Thyroid gland (tissue), 4 donors: ENCODE results near the gene LRMDA. TPM values are rescaled to one million over a fixed set of nuclear protein-coding genes. Genes with fewer than 3 reads are reported as not detected.

ENCODE experiments used
- DNase-seq, 2 donors: peaks; one replicate each; pipeline ENCODE4 v3.0.0-alpha.2; 2019
- H3K27ac ChIP-seq, 3 donors: fragments of 200-600 bp; sonication (generic); 1 replicate in 2 of 3; 2 replicates in 1 of 3; pipeline ENCODE4 v1.5.1; 2016 to 2019; ENCODE audit warnings: mild to moderate bottlenecking in 1 of 3, moderate library complexity in 1 of 3
- H3K27me3 ChIP-seq: fragments of 200-600 bp; sonication (generic); one replicate; pipeline ENCODE4 v1.5.1; 2019
- H3K36me3 ChIP-seq, 2 donors: fragments of 200-600 bp; sonication (generic); one replicate each; pipeline ENCODE4 v1.5.1; 2016 to 2019
- H3K4me1 ChIP-seq, 2 donors: fragments of 200-600 bp; sonication (generic); one replicate each; pipeline ENCODE4 v1.5.1; 2017 to 2019
- H3K4me3 ChIP-seq, 3 donors: fragments of 200-600 bp; sonication (generic); replicated peaks in 1 of 3; 1 replicate in 2 of 3; 2 replicates in 1 of 3; pipeline ENCODE4 v1.5.1; 2016; ENCODE audit warnings: mild to moderate bottlenecking in 1 of 3
- H3K9me3 ChIP-seq: fragments of 200-600 bp; sonication (generic); one replicate; pipeline ENCODE4 v1.5.1; 2017
- POLR2A ChIP-seq, 2 donors: fragments of 450-650 bp; IDR thresholded peaks; one replicate each; pipeline ENCODE4 v1.6.1; 2017; ENCODE audit warnings: antibody characterized with exemption in 2 of 2, mild to moderate bottlenecking in 2 of 2, moderate library complexity in 1 of 2
- WGBS, 2 donors: methylation state at CpG; one replicate each; pipeline ENCODE4 v1.1.5; 2017; 5-methylcytosine and 5-hydroxymethylcytosine counted together
- intact Hi-C: fragments of 100-400 bp; cut with DNase I; formaldehyde crosslinking; loops from one replicate; pipeline ENCODE4 v1.15.1; 2023
- total RNA-seq, 4 donors: library from RNA; depleted of rRNA; stranded (reverse); fragments of >200 nt; gene quantifications; one replicate each; pipeline ENCODE4 v1.2.3, GENCODE V29; 2016
- TF ChIP-seq, protein P1 (sequence below), 6 experiments: fragments of 200-600 bp in 3 of 6; fragments of 450-650 bp in 3 of 6; sonication (generic) in 3 of 6; IDR thresholded peaks; one replicate each; pipeline ENCODE4 v1.5.1; 2016 to 2019; ENCODE audit warnings: antibody characterized with exemption in 6 of 6, mild to moderate bottlenecking in 2 of 6, inconsistent platforms in 1 of 6, moderate library complexity in 1 of 6

LRMDA gene
- total RNA-seq, 4 donors from 2014 or later: 16.5 to 31.7 (median 23.2) TPM

GRCh38 chr10:76337641-76338040, 906.2 kb downstream of the LRMDA start:
- Histone ChIP-seq H3K9me3 (no peaks in the 10 kb centered on the region), H3K4me1 (no peaks in the 10 kb centered on the region), H3K27ac (no peak overlapping the region), H3K4me3 (no peak overlapping the region), H3K27me3 (no peaks in the 10 kb centered on the region), H3K36me3 (no peaks in the 10 kb centered on the region)
- DNase-seq: no peak
- 58 to 74% methylated on average over 1 of the region's 1 CpG for WGBS, 2 donors
- intact Hi-C loops: no loop called here
- TF ChIP-seq POLR2A (IDR thresholded peaks at IDR 0.05): no peak

- 96 to 97% methylated on average over 2 of the region's 2 CpGs for WGBS, 2 donors
- Histone ChIP-seq H3K4me1 (no peaks in the 10 kb centered on the region), H3K4me3 (no peak overlapping the region), H3K36me3 (no peaks in the 10 kb centered on the region), H3K9me3 (no peaks in the 10 kb centered on the region), H3K27me3 (no peaks in the 10 kb centered on the region), H3K27ac (no peak overlapping the region)
- TF ChIP-seq POLR2A (IDR thresholded peaks at IDR 0.05): no peak
- TF ChIP-seq, protein P1, sequence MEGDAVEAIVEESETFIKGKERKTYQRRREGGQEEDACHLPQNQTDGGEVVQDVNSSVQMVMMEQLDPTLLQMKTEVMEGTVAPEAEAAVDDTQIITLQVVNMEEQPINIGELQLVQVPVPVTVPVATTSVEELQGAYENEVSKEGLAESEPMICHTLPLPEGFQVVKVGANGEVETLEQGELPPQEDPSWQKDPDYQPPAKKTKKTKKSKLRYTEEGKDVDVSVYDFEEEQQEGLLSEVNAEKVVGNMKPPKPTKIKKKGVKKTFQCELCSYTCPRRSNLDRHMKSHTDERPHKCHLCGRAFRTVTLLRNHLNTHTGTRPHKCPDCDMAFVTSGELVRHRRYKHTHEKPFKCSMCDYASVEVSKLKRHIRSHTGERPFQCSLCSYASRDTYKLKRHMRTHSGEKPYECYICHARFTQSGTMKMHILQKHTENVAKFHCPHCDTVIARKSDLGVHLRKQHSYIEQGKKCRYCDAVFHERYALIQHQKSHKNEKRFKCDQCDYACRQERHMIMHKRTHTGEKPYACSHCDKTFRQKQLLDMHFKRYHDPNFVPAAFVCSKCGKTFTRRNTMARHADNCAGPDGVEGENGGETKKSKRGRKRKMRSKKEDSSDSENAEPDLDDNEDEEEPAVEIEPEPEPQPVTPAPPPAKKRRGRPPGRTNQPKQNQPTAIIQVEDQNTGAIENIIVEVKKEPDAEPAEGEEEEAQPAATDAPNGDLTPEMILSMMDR (IDR thresholded peaks at IDR 0.05): no peak
- intact Hi-C loops: no loop called here
- no peak for DNase-seq
These were observed 906.8 kb downstream of the LRMDA start for GRCh38 chr10:76338187-76338586.

- H3K4me3 ChIP-seq: no peak overlapping the region
- no peak for DNase-seq
- H3K27ac ChIP-seq: no peak overlapping the region
- no peaks in the 10 kb centered on the region for H3K36me3 ChIP-seq
- TF ChIP-seq, protein P1 (IDR thresholded peaks at IDR 0.05): no peak
- TF ChIP-seq POLR2A (IDR thresholded peaks at IDR 0.05): no peak
- no peaks in the 10 kb centered on the region for H3K4me1 ChIP-seq
- intact Hi-C loops: no loop called here
- WGBS, 2 donors: 92 to 98% methylated on average over 2 of the region's 2 CpGs
- H3K9me3 ChIP-seq: no peaks in the 10 kb centered on the region
- H3K27me3 ChIP-seq: no peaks in the 10 kb centered on the region
These were observed 910.3 kb downstream of the LRMDA start for GRCh38 chr10:76341740-76342139.

DNA sequence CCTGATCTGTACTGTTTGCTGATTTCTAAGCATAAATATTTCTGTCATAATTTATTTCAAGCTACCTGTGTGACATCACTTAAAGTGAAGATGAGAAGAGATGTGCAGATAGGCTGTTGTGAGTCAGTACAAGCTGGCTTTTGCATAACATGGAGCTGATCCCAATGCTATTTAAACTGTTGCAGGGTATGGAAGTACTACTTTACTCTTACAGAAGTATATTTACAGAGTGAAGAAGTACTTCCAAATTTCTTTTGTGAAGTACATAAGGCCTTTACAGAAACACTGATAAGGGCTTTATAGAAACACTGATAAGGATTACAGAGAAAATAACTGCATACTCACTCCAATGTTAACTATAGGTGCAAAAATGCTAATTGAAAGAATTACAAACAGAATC, 911.6 kb downstream of the LRMDA start:
- Histone ChIP-seq H3K27me3 (no peaks in the 10 kb centered on the region), H3K4me3 (no peak overlapping the region), H3K4me1 (no peaks in the 10 kb centered on the region), H3K36me3 (no peaks in the 10 kb centered on the region), H3K9me3 (no peaks in the 10 kb centered on the region), H3K27ac (no peak overlapping the region)
- TF ChIP-seq, protein P1 (IDR thresholded peaks at IDR 0.05): no peak
- TF ChIP-seq POLR2A (IDR thresholded peaks at IDR 0.05): no peak
- intact Hi-C loops: no loop called here
- DNase-seq: no peak

DNA sequence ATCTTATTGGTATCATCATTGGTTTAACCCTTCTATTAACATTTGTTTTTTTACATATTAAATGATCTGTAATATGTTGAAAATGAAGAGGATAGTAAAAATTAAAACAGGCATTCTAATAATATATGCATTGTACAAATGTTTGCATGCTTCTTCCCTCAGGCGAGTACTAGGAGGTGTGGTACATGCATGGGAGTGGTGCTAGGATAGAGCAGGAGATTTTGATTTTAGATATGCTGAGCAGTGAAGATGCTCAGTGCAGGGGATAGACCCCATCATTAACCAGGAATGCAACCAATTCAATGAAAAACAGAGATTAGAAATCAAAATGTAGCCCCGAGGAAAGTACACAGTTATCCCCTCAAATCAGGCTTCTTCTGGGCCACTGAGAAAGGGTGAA, 916.4 kb downstream of the LRMDA start:
- Histone ChIP-seq H3K36me3 (no peaks in the 10 kb centered on the region), H3K9me3 (no peaks in the 10 kb centered on the region), H3K27me3 (no peaks in the 10 kb centered on the region), H3K4me1 (no peaks in the 10 kb centered on the region), H3K4me3 (no peak overlapping the region), H3K27ac (no peak overlapping the region)
- intact Hi-C loops: no loop called here
- TF ChIP-seq POLR2A (IDR thresholded peaks at IDR 0.05): no peak
- TF ChIP-seq, protein P1 (IDR thresholded peaks at IDR 0.05): no peak
- WGBS, 2 donors: 92 to 93% methylated on average over 2 of the region's 2 CpGs
- DNase-seq: no peak

DNA sequence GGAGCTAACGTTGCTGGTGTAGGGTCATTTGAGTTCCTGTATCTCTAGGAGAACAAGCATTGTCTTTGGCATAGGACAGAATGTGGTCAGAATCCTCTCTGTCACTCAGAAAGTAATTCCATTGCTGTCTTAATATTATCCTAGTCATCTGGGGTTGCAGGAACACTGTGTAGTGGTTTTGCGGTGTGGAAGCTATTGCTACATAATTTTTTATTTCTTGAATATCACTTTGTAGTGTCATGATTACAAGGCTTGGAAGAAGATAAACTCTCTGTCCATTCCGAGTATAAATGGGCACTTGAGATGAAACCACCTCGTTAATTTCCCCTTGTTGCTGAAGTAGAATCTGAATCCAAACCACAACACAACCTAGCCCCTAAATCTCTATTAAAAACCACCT, 919.2 kb downstream of the LRMDA start:
- intact Hi-C loops: no loop called here
- no peaks in the 10 kb centered on the region for H3K36me3 ChIP-seq
- DNase-seq: no peak

More for the DNA sequence above, 919.2 kb downstream of the LRMDA start:
- no peak overlapping the region for H3K27ac ChIP-seq
- 73 to 79% methylated on average over 4 of the region's 4 CpGs for WGBS, 2 donors
- no peaks in the 10 kb centered on the region for H3K4me1 ChIP-seq
- no peak for TF ChIP-seq POLR2A (IDR thresholded peaks at IDR 0.05)
- TF ChIP-seq, protein P1 (IDR thresholded peaks at IDR 0.05): no peak
- no peak overlapping the region for H3K4me3 ChIP-seq
- no peaks in the 10 kb centered on the region for H3K27me3 ChIP-seq
- no peaks in the 10 kb centered on the region for H3K9me3 ChIP-seq
